Metanephros (tissue), 1 donor: ENCODE measurements around the gene EIF3J. TPM values are rescaled to one million over a fixed set of nuclear protein-coding genes. Genes with fewer than 3 reads are reported as not detected.

Source experiments
- total RNA-seq: library from RNA; depleted of rRNA; stranded (reverse); fragments of >200 nt; gene quantifications from one replicate; pipeline ENCODE4 v1.2.3, GENCODE V29; 2014

Gene EIF3J
- 31.8 TPM for total RNA-seq

DNA sequence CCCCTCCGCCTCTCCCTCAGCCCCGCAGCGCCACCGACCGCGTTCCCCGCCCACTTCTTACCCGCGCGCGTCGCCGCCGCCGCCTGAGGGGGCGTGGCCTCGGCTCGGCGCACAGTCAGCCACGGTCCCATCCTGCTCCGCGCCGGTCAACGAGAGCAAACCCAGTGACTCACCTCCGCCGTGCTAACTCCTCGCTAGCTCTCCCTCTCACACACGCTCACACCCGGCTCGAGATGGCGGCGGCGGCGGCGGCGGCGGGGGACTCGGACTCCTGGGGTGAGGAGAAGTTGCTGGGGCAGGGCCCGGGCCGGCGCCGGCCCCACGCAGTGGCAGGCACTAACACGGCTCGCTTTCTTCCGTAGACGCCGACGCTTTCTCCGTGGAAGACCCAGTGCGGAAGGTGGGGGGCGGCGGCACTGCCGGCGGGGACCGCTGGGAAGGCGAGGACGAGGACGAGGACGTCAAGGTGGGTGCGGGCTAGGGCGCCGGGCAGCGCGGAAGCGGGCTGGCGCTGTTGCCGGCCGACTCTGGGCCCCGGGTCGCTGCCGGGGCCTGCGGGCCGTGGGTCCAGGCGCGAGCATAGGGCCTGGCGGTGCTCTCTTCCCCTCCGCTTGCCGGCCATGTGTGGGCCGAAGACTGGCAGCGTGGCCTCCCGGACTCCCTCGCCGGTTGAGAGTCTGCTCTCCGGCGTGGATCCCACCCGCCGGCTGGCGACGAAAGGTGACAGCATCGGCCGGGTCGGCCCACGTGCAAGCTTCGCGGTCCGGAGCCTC is at the start of gene EIF3J:
TSS of gene EIF3J (plus strand) at position 186 of the 773 bp plus-strand sequence. CDS start at position 234, 48 bp downstream.

Other genes with a start within 250 kb of the EIF3J start
- gene GOLM2, start 248.4 kb upstream of the EIF3J start, total RNA-seq, result 79.2 TPM
- gene CTDSPL2, start 109.5 kb upstream of the EIF3J start, total RNA-seq, result 86.9 TPM
- 124 TPM for gene SPG11, start 126.5 kb downstream of the EIF3J start, total RNA-seq
- 1.2 TPM for gene PATL2, start 174.2 kb downstream of the EIF3J start, total RNA-seq
- gene B2M, start 174.4 kb downstream of the EIF3J start, total RNA-seq, result 1,012 TPM
- gene TRIM69, start 199.4 kb downstream of the EIF3J start, total RNA-seq, result 17.5 TPM